Epithelial cell of esophagus (primary cell): ENCODE data around the gene DKK3.

Experiments
- DNase-seq: peaks from one replicate; pipeline ENCODE4 v3.0.0; 2010; ENCODE audit warnings: low read depth
- H3K4me3 ChIP-seq: 2 replicates; pipeline ENCODE4 v1.5.1; 2011; ENCODE audit warnings: mild to moderate bottlenecking, low read length, control low read depth
- CTCF ChIP-seq: IDR thresholded peaks from 2 replicates; pipeline ENCODE4 v1.5.1; 2011; ENCODE audit warnings: low read depth, mild to moderate bottlenecking, low read length, control low read depth, inconsistent platforms; ENCODE audit not compliant: insufficient read depth; ENCODE audit errors: missing control alignments

Gene DKK3

GRCh38 chr11:12008790-12009616 is 577 bp upstream of the DKK3 start:
- H3K4me3 ChIP-seq = peak overlapping the region; percentile 70
- DNase-seq = peak; percentile 37
- no peak for TF ChIP-seq CTCF

GRCh38 chr11:12007230-12007593 is 1.2 kb downstream of the DKK3 start:
- peak; percentile 38 for DNase-seq
- peak overlapping the region; percentile 70 for H3K4me3 ChIP-seq
- TF ChIP-seq CTCF = no peak

GRCh38 chr11:12006552-12007229 is 1.7 kb downstream of the DKK3 start:
- DNase-seq = no peak
- peak overlapping the region; percentile 70 for H3K4me3 ChIP-seq
- no peak for TF ChIP-seq CTCF

- no peak overlapping the region for H3K4me3 ChIP-seq
- no peak for TF ChIP-seq CTCF
- peak; percentile 61 for DNase-seq
These were observed 3.0 kb downstream of the DKK3 start for GRCh38 chr11:12005476-12005875.

GRCh38 chr11:12005061-12005460 is 3.4 kb downstream of the DKK3 start:
- DNase-seq = no peak
- no peak for TF ChIP-seq CTCF
- H3K4me3 ChIP-seq = no peak overlapping the region

- TF ChIP-seq CTCF = no peak
- no peak overlapping the region for H3K4me3 ChIP-seq
- DNase-seq = no peak
These were observed 4.6 kb downstream of the DKK3 start for GRCh38 chr11:12003815-12004214.

GRCh38 chr11:12003336-12003735 is 5.1 kb downstream of the DKK3 start:
- H3K4me3 ChIP-seq = no peak overlapping the region
- no peak for DNase-seq
- no peak for TF ChIP-seq CTCF
